Gastrocnemius medialis (tissue), 4 donors: ENCODE results near the gene CHRNA3. TPM values are rescaled to one million over a fixed set of nuclear protein-coding genes. Genes with fewer than 3 reads are reported as not detected.
"Not testable (repeated sequence)": the region's sequence is repeated elsewhere in the genome, so short reads cannot be mapped to it uniquely, and the experiment has no call there.

Source experiments
- ATAC-seq, 2 donors: fragments of 150-250 bp; one replicate each; pipeline ENCODE4 v1.9.1; 2016
- DNase-seq, 2 donors: peaks; one replicate each; pipeline ENCODE4 v3.0.0-alpha.2; 2019
- H3K27ac ChIP-seq, 4 donors: fragments of 200-600 bp; sonication (generic); 1 replicate in 1 of 4; 2 replicates in 3 of 4; pipeline ENCODE4 v1.5.1; 2016 to 2018; ENCODE audit warnings: mild to moderate bottlenecking in 2 of 4, moderate library complexity in 1 of 4
- H3K27me3 ChIP-seq, 3 donors: fragments of 200-600 bp; sonication (generic) in 2 of 3; 1 replicate in 1 of 3; 2 replicates in 2 of 3; pipeline versions ENCODE4 v1.5.1 to v1.6.0; 2016 to 2019; ENCODE audit warnings: mild to moderate bottlenecking in 1 of 3, moderate library complexity in 1 of 3
- H3K36me3 ChIP-seq, 2 donors: fragments of 200-600 bp; sonication (generic) in 1 of 2; one replicate each; pipeline ENCODE4 v1.5.1; 2017 to 2018
- H3K4me1 ChIP-seq, 2 donors: fragments of 200-600 bp; sonication (generic) in 1 of 2; one replicate each; pipeline ENCODE4 v1.5.1; 2016 to 2017; ENCODE audit warnings: mild to moderate bottlenecking in 2 of 2
- H3K4me3 ChIP-seq, 4 donors: fragments of 200-600 bp; sonication (generic) in 3 of 4; 1 replicate in 1 of 4; 2 replicates in 3 of 4; pipeline ENCODE4 v1.5.1; 2016 to 2019; ENCODE audit warnings: mild to moderate bottlenecking in 2 of 4
- H3K9me3 ChIP-seq, 3 donors: fragments of 200-600 bp; sonication (generic) in 2 of 3; 1 replicate in 1 of 3; 2 replicates in 2 of 3; pipeline ENCODE4 v1.5.1; 2016 to 2019
- POLR2A ChIP-seq, 2 donors: fragments of 450-650 bp; IDR thresholded peaks; one replicate each; pipeline ENCODE4 v1.6.1; 2017; ENCODE audit warnings: antibody characterized with exemption in 2 of 2, mild to moderate bottlenecking in 2 of 2, moderate library complexity in 2 of 2
- in situ Hi-C, 4 donors: fragments of 200-750 bp; cut with MboI; loops; one replicate each; pipeline versions ENCODE4 v1.15.0 to v1.8.0; 2017; ENCODE audit warnings: low sequenced_read_pairs in 4 of 4
- intact Hi-C: fragments of 100-400 bp; cut with DNase I; formaldehyde crosslinking; loops from one replicate; pipeline ENCODE4 v1.15.1; 2023; ENCODE audit warnings: low total_unique reads
- total RNA-seq, 4 donors: library from RNA; depleted of rRNA; stranded (reverse); fragments of >200 nt; gene quantifications; one replicate each; pipeline versions ENCODE4 v1.1.0 to v1.2.3, GENCODE V29; 2016
- TF ChIP-seq, protein P1 (sequence below), 5 experiments: fragments of 450-650 bp in 3 of 5; fragments of 200-600 bp in 2 of 5; sonication (generic) in 2 of 5; IDR thresholded peaks in 4 of 5; conservative IDR thresholded peaks in 1 of 5; 1 replicate in 4 of 5; 2 replicates in 1 of 5; pipeline ENCODE4 v1.5.1; 2016 to 2019; ENCODE audit warnings: antibody characterized with exemption in 5 of 5, mild to moderate bottlenecking in 3 of 5, moderate library complexity in 3 of 5

The CHRNA3 gene
- total RNA-seq, 4 donors from 2014 or later, result 0.11 TPM; not detected in 3

DNA sequence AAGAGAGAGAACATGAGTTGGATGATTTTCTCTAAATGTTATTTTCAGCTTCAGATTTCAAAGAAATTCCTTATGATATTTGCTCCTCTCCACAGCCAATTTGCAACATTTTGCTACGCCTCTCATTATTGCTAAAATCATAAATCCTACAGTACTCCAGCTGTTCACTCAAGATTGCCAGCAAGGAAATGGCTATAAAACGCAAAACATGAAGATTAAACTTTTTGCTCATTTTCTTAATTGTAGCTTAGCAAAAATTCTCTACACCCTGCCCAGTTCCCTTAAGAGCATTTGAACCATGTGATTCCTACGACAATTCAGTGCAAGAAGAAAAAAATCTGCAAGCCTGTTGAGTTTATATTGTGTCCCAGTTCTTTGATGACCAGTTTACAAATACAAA lies 6.8 kb downstream of the CHRNA3 start:
- intact Hi-C loops (no loop called here), in situ Hi-C loops (loop anchor here in 1 of 4 donors (10.0 kb wide), 1 partner anchor 141 kb away; no protein-coding TSS in a partner anchor)
- DNase-seq (no peak), ATAC-seq (no peak)
- no peak overlapping the region for H3K4me3 ChIP-seq
- H3K9me3 ChIP-seq, result no peaks in the 10 kb centered on the region
- H3K27me3 ChIP-seq, result peaks cover 0 to 3% (median 1%) of the 10 kb centered on the region in 3 donors
- H3K36me3 ChIP-seq, result no peaks in the 10 kb centered on the region
- TF ChIP-seq, protein P1, sequence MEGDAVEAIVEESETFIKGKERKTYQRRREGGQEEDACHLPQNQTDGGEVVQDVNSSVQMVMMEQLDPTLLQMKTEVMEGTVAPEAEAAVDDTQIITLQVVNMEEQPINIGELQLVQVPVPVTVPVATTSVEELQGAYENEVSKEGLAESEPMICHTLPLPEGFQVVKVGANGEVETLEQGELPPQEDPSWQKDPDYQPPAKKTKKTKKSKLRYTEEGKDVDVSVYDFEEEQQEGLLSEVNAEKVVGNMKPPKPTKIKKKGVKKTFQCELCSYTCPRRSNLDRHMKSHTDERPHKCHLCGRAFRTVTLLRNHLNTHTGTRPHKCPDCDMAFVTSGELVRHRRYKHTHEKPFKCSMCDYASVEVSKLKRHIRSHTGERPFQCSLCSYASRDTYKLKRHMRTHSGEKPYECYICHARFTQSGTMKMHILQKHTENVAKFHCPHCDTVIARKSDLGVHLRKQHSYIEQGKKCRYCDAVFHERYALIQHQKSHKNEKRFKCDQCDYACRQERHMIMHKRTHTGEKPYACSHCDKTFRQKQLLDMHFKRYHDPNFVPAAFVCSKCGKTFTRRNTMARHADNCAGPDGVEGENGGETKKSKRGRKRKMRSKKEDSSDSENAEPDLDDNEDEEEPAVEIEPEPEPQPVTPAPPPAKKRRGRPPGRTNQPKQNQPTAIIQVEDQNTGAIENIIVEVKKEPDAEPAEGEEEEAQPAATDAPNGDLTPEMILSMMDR (IDR thresholded peaks at IDR 0.05 in 4 of 5, conservative IDR thresholded peaks at IDR 0.05 in 1 of 5), result no peak
- no peak for TF ChIP-seq POLR2A (IDR thresholded peaks at IDR 0.05)
- no peak overlapping the region for H3K27ac ChIP-seq
- no peaks in the 10 kb centered on the region for H3K4me1 ChIP-seq

DNA sequence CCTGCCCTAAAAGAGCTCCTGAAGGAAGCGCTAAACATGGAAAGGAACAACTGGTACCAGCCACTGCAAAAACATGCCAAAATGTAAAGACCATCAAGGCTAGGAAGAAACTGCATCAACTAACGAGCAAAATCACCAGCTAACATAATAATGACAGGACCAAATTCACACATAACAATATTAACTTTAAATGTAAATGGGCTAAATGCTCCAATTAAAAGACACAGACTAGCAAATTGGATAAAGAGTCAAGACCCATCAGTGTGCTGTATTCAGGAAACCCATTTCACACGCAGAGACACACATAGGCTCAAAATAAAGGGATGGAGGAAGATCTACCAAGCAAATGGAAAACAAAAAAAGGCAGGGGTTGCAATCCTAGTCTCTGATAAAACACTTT lies 11.2 kb downstream of the CHRNA3 start:
- not testable (repeated sequence) for H3K27ac ChIP-seq

DNA sequence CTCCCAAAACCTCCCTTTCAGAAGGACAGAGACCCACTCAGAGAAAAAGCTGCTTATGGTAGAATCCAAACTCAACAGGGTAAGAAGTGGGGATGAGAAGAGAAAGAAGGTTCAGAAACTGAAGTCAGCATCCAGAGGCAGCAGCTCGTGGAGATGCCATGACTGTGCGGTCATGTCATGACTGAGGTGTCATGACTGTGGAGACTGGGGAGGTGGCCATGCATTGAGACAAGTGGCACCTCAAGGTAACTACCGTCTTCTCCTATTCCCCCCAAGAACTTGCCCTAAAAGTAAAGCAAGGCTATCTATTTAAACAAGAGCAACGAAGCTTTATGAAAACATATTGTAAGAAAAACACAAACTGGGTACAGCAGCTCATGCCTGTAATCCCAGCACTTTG lies 15.1 kb downstream of the CHRNA3 start:
- TF ChIP-seq, protein P1 (IDR thresholded peaks at IDR 0.05 in 4 of 5, conservative IDR thresholded peaks at IDR 0.05 in 1 of 5), result no peak
- TF ChIP-seq POLR2A (IDR thresholded peaks at IDR 0.05), result no peak
- no peak overlapping the region for H3K27ac ChIP-seq
- no peaks in the 10 kb centered on the region for H3K27me3 ChIP-seq
- no peaks in the 10 kb centered on the region for H3K9me3 ChIP-seq
- H3K36me3 ChIP-seq, result no peaks in the 10 kb centered on the region
- DNase-seq (no peak), ATAC-seq (no peak)
- no peak overlapping the region for H3K4me3 ChIP-seq
- intact Hi-C loops, result no loop called here
- no peaks in the 10 kb centered on the region for H3K4me1 ChIP-seq
- in situ Hi-C loops, result no loop called here

More for the DNA sequence above, 11.2 kb downstream of the CHRNA3 start:
- in situ Hi-C loops, intact Hi-C loops, H3K4me3 ChIP-seq, ATAC-seq, H3K9me3 ChIP-seq, H3K4me1 ChIP-seq, DNase-seq, H3K27me3 ChIP-seq, H3K36me3 ChIP-seq: not testable (repeated sequence)

DNA sequence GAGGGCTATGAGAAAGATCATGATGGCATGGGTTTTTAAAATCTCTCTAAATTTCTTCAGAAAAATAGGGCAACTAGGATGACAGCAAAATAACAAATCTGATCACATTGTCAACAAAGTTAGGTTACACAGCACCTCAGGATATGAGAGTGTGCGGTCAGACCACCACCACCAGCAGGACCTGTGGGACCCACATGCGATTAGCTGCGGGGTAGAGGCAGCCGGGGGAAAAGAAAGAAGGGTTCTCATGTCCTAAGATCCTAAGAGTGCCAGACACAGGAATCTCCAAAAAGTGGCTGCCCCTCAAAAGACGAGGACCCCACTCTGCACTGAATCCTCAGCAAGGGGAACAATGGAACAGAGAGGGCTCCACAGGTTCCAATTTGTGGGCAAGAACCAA lies 15.6 kb downstream of the CHRNA3 start:
- Histone ChIP-seq H3K4me3 (no peak overlapping the region), H3K9me3 (no peaks in the 10 kb centered on the region), H3K36me3 (no peaks in the 10 kb centered on the region), H3K4me1 (no peaks in the 10 kb centered on the region), H3K27ac (no peak overlapping the region), H3K27me3 (no peaks in the 10 kb centered on the region)
- TF ChIP-seq POLR2A (IDR thresholded peaks at IDR 0.05), result no peak
- TF ChIP-seq, protein P1 (IDR thresholded peaks at IDR 0.05 in 4 of 5, conservative IDR thresholded peaks at IDR 0.05 in 1 of 5), result no peak
- ATAC-seq, result no peak
- no peak for DNase-seq
- intact Hi-C loops, result no loop called here
- in situ Hi-C loops, result no loop called here

DNA sequence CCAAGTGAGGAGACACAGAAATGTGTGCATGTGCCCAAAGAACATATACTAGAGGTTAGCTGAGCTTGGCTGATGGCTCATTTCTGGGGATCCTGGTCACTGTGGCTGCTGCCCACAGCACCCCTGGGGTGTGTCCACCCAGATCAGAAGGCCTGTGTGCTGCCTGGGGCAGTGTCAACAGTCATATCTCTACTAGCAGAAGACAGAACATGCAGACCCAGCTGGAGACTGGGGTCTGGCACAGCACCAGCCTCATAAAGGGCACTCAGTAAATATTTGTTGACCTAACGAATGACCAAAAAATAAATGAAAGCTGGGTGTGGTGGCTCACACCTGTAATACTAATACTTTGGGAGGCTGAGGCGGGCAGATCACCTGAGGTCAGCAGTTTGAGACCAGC lies 16.4 kb downstream of the CHRNA3 start:
- no peak overlapping the region for H3K27ac ChIP-seq
- no peaks in the 10 kb centered on the region for H3K27me3 ChIP-seq
- ATAC-seq (no peak), DNase-seq (no peak)
- in situ Hi-C loops, result no loop called here
- H3K4me3 ChIP-seq, result no peak overlapping the region
- H3K9me3 ChIP-seq, result no peaks in the 10 kb centered on the region
- intact Hi-C loops, result no loop called here
- no peaks in the 10 kb centered on the region for H3K4me1 ChIP-seq
- H3K36me3 ChIP-seq, result no peaks in the 10 kb centered on the region
- no peak for TF ChIP-seq POLR2A (IDR thresholded peaks at IDR 0.05)
- TF ChIP-seq, protein P1 (IDR thresholded peaks at IDR 0.05 in 4 of 5, conservative IDR thresholded peaks at IDR 0.05 in 1 of 5), result no peak
